ENCODE measurements around the gene MRM3.
"Not testable (repeated sequence)": the region's sequence is repeated elsewhere in the genome, so short reads cannot be mapped to it uniquely, and the experiment has no call there.

MRM3 gene

GRCh38 chr17:748604-749003, 33.5 kb upstream of the MRM3 start:
- CTCF ChIA-PET; H3K4me3 ChIP-seq (ENCODE audit: control insufficient read depth in 1 of 7, extremely low read depth in 1 of 7, insufficient read depth in 4 of 7, low read depth in 2 of 7, low read length in 6 of 7); H3K9me3 ChIP-seq (ENCODE audit: control extremely low read depth in 1 of 5, control insufficient read depth in 4 of 5, insufficient read depth in 2 of 5, low read depth in 1 of 5, low read length in 4 of 5); H3K27me3 ChIP-seq (replicated peaks in 2 of 5; ENCODE audit: control insufficient read depth in 4 of 5, insufficient read depth in 5 of 5, low read length in 4 of 5); H3K27ac ChIP-seq (ENCODE audit: insufficient read depth in 1 of 2, low read depth in 1 of 2, low read length in 2 of 2, poor library complexity in 1 of 2, severe bottlenecking in 2 of 2); POLR2A ChIA-PET: not testable (repeated sequence)
- peaks cover 13 to 54% (median 45%) of the 10 kb centered on the region in 4 experiments for H3K36me3 ChIP-seq (ENCODE audit: control insufficient read depth in 4 of 4, insufficient read depth in 4 of 4, low read length in 3 of 4)
- DNase-seq = peak in 1 of 3 donors; percentile 18
- H3K4me1 ChIP-seq (ENCODE audit: control extremely low read depth in 1 of 4, control insufficient read depth in 4 of 4, insufficient read depth in 4 of 4, low read length in 3 of 4) = peaks cover 7 to 26% (median 21%) of the 10 kb centered on the region in 4 experiments
- WGBS (ENCODE audit: insufficient coverage) = 100% methylated on average over 1 of the region's 4 CpGs

- peaks cover 12 to 47% (median 38%) of the 10 kb centered on the region in 4 experiments for H3K36me3 ChIP-seq (ENCODE audit: control insufficient read depth in 4 of 4, insufficient read depth in 4 of 4, low read length in 3 of 4)
- H3K27me3 ChIP-seq (replicated peaks in 2 of 5; ENCODE audit: control insufficient read depth in 4 of 5, insufficient read depth in 5 of 5, low read length in 4 of 5); POLR2A ChIA-PET; H3K9me3 ChIP-seq (ENCODE audit: control extremely low read depth in 1 of 5, control insufficient read depth in 4 of 5, insufficient read depth in 2 of 5, low read depth in 1 of 5, low read length in 4 of 5); H3K27ac ChIP-seq (ENCODE audit: insufficient read depth in 1 of 2, low read depth in 1 of 2, low read length in 2 of 2, poor library complexity in 1 of 2, severe bottlenecking in 2 of 2); DNase-seq: not testable (repeated sequence)
- peak overlapping the region in 1 of 7 experiments; percentile 29 for H3K4me3 ChIP-seq (ENCODE audit: control insufficient read depth in 1 of 7, extremely low read depth in 1 of 7, insufficient read depth in 4 of 7, low read depth in 2 of 7, low read length in 6 of 7)
- CTCF ChIA-PET = interaction anchor here (1.6 kb wide), 1 partner anchor 14 kb away, joined by 3 read pairs; no protein-coding TSS in a partner anchor
- WGBS (ENCODE audit: insufficient coverage) = 63% methylated on average over 5 of the region's 7 CpGs
- H3K4me1 ChIP-seq (ENCODE audit: control extremely low read depth in 1 of 4, control insufficient read depth in 4 of 4, insufficient read depth in 4 of 4, low read length in 3 of 4) = peaks cover 7 to 26% (median 21%) of the 10 kb centered on the region in 4 experiments
These were observed 32.8 kb upstream of the MRM3 start for GRCh38 chr17:749359-749758.

GRCh38 chr17:750431-751037, 31.6 kb upstream of the MRM3 start:
- Histone ChIP-seq H3K4me1 (ENCODE audit: control extremely low read depth in 1 of 4, control insufficient read depth in 4 of 4, insufficient read depth in 4 of 4, low read length in 3 of 4) (peaks cover 7 to 26% (median 21%) of the 10 kb centered on the region in 4 experiments), H3K27ac (ENCODE audit: insufficient read depth in 1 of 2, low read depth in 1 of 2, low read length in 2 of 2, poor library complexity in 1 of 2, severe bottlenecking in 2 of 2) (no peak overlapping the region), H3K4me3 (ENCODE audit: control insufficient read depth in 1 of 7, extremely low read depth in 1 of 7, insufficient read depth in 4 of 7, low read depth in 2 of 7, low read length in 6 of 7) (peak overlapping the region in 4 of 7 experiments; percentile 6 to 88 (median 77)), H3K36me3 (ENCODE audit: control insufficient read depth in 4 of 4, insufficient read depth in 4 of 4, low read length in 3 of 4) (peaks cover 6 to 35% (median 26%) of the 10 kb centered on the region in 4 experiments), H3K27me3 (replicated peaks in 2 of 5; ENCODE audit: control insufficient read depth in 4 of 5, insufficient read depth in 5 of 5, low read length in 4 of 5) (no peaks in the 10 kb centered on the region), H3K9me3 (ENCODE audit: control extremely low read depth in 1 of 5, control insufficient read depth in 4 of 5, insufficient read depth in 2 of 5, low read depth in 1 of 5, low read length in 4 of 5) (peaks cover 0 to 3% (median 0%) of the 10 kb centered on the region in 5 experiments)
- no peak for DNase-seq
- CTCF ChIA-PET = interaction anchor here (0.8 to 1.6 kb wide), 5 partner anchors 8 to 20 kb away, joined by 3 to 6 read pairs (median 3); no protein-coding TSS in a partner anchor
- POLR2A ChIA-PET = interaction anchor here (0.7 kb wide), 1 partner anchor 31 kb away, joined by 3 read pairs; no protein-coding TSS in a partner anchor
- 100% methylated on average over 6 of the region's 8 CpGs for WGBS (ENCODE audit: insufficient coverage)

- ChIA-PET CTCF (interaction anchor here (0.6 to 1.8 kb wide), 6 partner anchors 9 to 21 kb away, joined by 3 to 6 read pairs (median 3); no protein-coding TSS in a partner anchor), POLR2A (interaction anchor here (0.7 kb wide), 1 partner anchor 30 kb away, joined by 3 read pairs; no protein-coding TSS in a partner anchor)
- peak; percentile 39 to 70 (median 63) for DNase-seq
- H3K4me1 ChIP-seq (ENCODE audit: control extremely low read depth in 1 of 4, control insufficient read depth in 4 of 4, insufficient read depth in 4 of 4, low read length in 3 of 4) = peaks cover 7 to 26% (median 21%) of the 10 kb centered on the region in 4 experiments
- H3K36me3 ChIP-seq (ENCODE audit: control insufficient read depth in 4 of 4, insufficient read depth in 4 of 4, low read length in 3 of 4) = peaks cover 6 to 26% (median 18%) of the 10 kb centered on the region in 4 experiments
- peak overlapping the region in 1 of 2 experiments; percentile 73 for H3K27ac ChIP-seq (ENCODE audit: insufficient read depth in 1 of 2, low read depth in 1 of 2, low read length in 2 of 2, poor library complexity in 1 of 2, severe bottlenecking in 2 of 2)
- H3K9me3 ChIP-seq (ENCODE audit: control extremely low read depth in 1 of 5, control insufficient read depth in 4 of 5, insufficient read depth in 2 of 5, low read depth in 1 of 5, low read length in 4 of 5) = peaks cover 0 to 3% (median 0%) of the 10 kb centered on the region in 5 experiments
- no peaks in the 10 kb centered on the region for H3K27me3 ChIP-seq (replicated peaks in 2 of 5; ENCODE audit: control insufficient read depth in 4 of 5, insufficient read depth in 5 of 5, low read length in 4 of 5)
- H3K4me3 ChIP-seq (ENCODE audit: control insufficient read depth in 1 of 7, extremely low read depth in 1 of 7, insufficient read depth in 4 of 7, low read depth in 2 of 7, low read length in 6 of 7) = peak overlapping the region; percentile 40 to 88 (median 76)
- under 1% methylated on average over 42 of the region's 49 CpGs for WGBS (ENCODE audit: insufficient coverage)
These were observed 30.7 kb upstream of the MRM3 start for GRCh38 chr17:751269-752001.

- ChIA-PET CTCF (interaction anchor here (0.5 to 1.8 kb wide), 11 partner anchors 8 to 247 kb away, joined by 3 to 10 read pairs (median 3); no protein-coding TSS in a partner anchor), POLR2A (no interaction called here)
- Histone ChIP-seq H3K27me3 (replicated peaks in 2 of 5; ENCODE audit: control insufficient read depth in 4 of 5, insufficient read depth in 5 of 5, low read length in 4 of 5) (no peaks in the 10 kb centered on the region), H3K36me3 (ENCODE audit: control insufficient read depth in 4 of 4, insufficient read depth in 4 of 4, low read length in 3 of 4) (peaks cover under 1 to 26% (median 18%) of the 10 kb centered on the region in 4 experiments), H3K4me3 (ENCODE audit: control insufficient read depth in 1 of 7, extremely low read depth in 1 of 7, insufficient read depth in 4 of 7, low read depth in 2 of 7, low read length in 6 of 7) (peak within 1 kb of the TSS; percentile 40 to 88 (median 76)), H3K9me3 (ENCODE audit: control extremely low read depth in 1 of 5, control insufficient read depth in 4 of 5, insufficient read depth in 2 of 5, low read depth in 1 of 5, low read length in 4 of 5) (peaks cover 0 to 3% (median 0%) of the 10 kb centered on the region in 5 experiments), H3K27ac (ENCODE audit: insufficient read depth in 1 of 2, low read depth in 1 of 2, low read length in 2 of 2, poor library complexity in 1 of 2, severe bottlenecking in 2 of 2) (peak within 1 kb of the TSS; percentile 25 to 73), H3K4me1 (ENCODE audit: control extremely low read depth in 1 of 4, control insufficient read depth in 4 of 4, insufficient read depth in 4 of 4, low read length in 3 of 4) (peaks cover 7 to 26% (median 21%) of the 10 kb centered on the region in 4 experiments)
- DNase-seq = peak; percentile 89 to 91 (median 91)
- 0% methylated on average over 66 of the region's 87 CpGs for WGBS (ENCODE audit: insufficient coverage)
These were observed 30.0 kb upstream of the MRM3 start, which contains the start of gene GEMIN4 for GRCh38 chr17:752002-752619. TSS of gene GEMIN4 (minus strand) at chr17:752264. CDS start at chr17:752142, 122 bp downstream.

GRCh38 chr17:752620-753219, 29.4 kb upstream of the MRM3 start:
- Histone ChIP-seq H3K4me3 (ENCODE audit: control insufficient read depth in 1 of 7, extremely low read depth in 1 of 7, insufficient read depth in 4 of 7, low read depth in 2 of 7, low read length in 6 of 7) (peak overlapping the region; percentile 35 to 88 (median 76)), H3K27ac (ENCODE audit: insufficient read depth in 1 of 2, low read depth in 1 of 2, low read length in 2 of 2, poor library complexity in 1 of 2, severe bottlenecking in 2 of 2) (peak overlapping the region; percentile 25 to 73), H3K27me3 (replicated peaks in 2 of 5; ENCODE audit: control insufficient read depth in 4 of 5, insufficient read depth in 5 of 5, low read length in 4 of 5) (no peaks in the 10 kb centered on the region), H3K36me3 (ENCODE audit: control insufficient read depth in 4 of 4, insufficient read depth in 4 of 4, low read length in 3 of 4) (peaks cover 0 to 20% (median 14%) of the 10 kb centered on the region in 4 experiments), H3K9me3 (ENCODE audit: control extremely low read depth in 1 of 5, control insufficient read depth in 4 of 5, insufficient read depth in 2 of 5, low read depth in 1 of 5, low read length in 4 of 5) (peaks cover 0 to 3% (median 0%) of the 10 kb centered on the region in 5 experiments), H3K4me1 (ENCODE audit: control extremely low read depth in 1 of 4, control insufficient read depth in 4 of 4, insufficient read depth in 4 of 4, low read length in 3 of 4) (peaks cover 7 to 26% (median 21%) of the 10 kb centered on the region in 4 experiments)
- POLR2A ChIA-PET = no interaction called here
- CTCF ChIA-PET = interaction anchor here (0.5 to 1.8 kb wide), 10 partner anchors 8 to 248 kb away, joined by 3 to 10 read pairs (median 3); no protein-coding TSS in a partner anchor
- WGBS (ENCODE audit: insufficient coverage) = 10% methylated on average over 25 of the region's 43 CpGs
- DNase-seq = peak; percentile 47 to 73 (median 66)

All from common myeloid progenitor, CD34-positive (primary cell).